Progenitor cell of endocrine pancreas (in vitro differentiated cells): ENCODE measurements around the gene BEST4. TPM values are rescaled to one million over a fixed set of nuclear protein-coding genes. Genes with fewer than 3 reads are reported as not detected.
A peak's percentile ranks its signal among the peaks of the same experiment; 100 is the strongest.

ENCODE experiments used
- DNase-seq: peaks from one replicate; pipeline ENCODE4 v3.0.0; 2021; ENCODE audit warnings: low spot score; ENCODE audit not compliant: unreplicated experiment
- H3K27ac Mint-ChIP-seq: 2 replicates; pipeline ENCODE4 v1.8.0; 2021; ENCODE audit warnings: mild to moderate bottlenecking, moderate library complexity, mixed read lengths
- H3K27me3 Mint-ChIP-seq: 2 replicates; pipeline ENCODE4 v1.8.0; 2021; ENCODE audit warnings: mixed read lengths
- H3K36me3 Mint-ChIP-seq: 2 replicates; pipeline ENCODE4 v1.8.0; 2022; ENCODE audit warnings: mixed read lengths; ENCODE audit not compliant: insufficient read depth
- H3K4me1 Mint-ChIP-seq: 2 replicates; pipeline ENCODE4 v1.8.0; 2021; ENCODE audit warnings: low read depth, mixed read lengths
- H3K4me3 Mint-ChIP-seq: 2 replicates; pipeline ENCODE4 v1.8.0; 2021; ENCODE audit warnings: low read depth, mild to moderate bottlenecking, moderate library complexity, mixed read lengths
- H3K9me3 Mint-ChIP-seq: 2 replicates; pipeline ENCODE4 v1.8.0; 2021; ENCODE audit warnings: low read depth, mixed read lengths
- CTCF ChIP-seq: fragments of 200-600 bp; sonication (generic); IDR thresholded peaks from one replicate; pipeline ENCODE4 v1.5.0; 2021; ENCODE audit warnings: antibody characterized with exemption, mild to moderate bottlenecking; ENCODE audit not compliant: unreplicated experiment
- total RNA-seq: library from RNA; stranded (reverse); gene quantifications from 2 replicates; pipeline ENCODE4 v1.2.1, GENCODE V29; 2021

Gene BEST4
- total RNA-seq, 1 donor from 2014 or later, result 2.1 TPM

- DNase-seq, result peak; percentile 49
- H3K27ac Mint-ChIP-seq, result peak within 1 kb of the TSS; percentile 99
- no peaks in the 10 kb centered on the region for H3K27me3 Mint-ChIP-seq
- H3K4me3 Mint-ChIP-seq, result peak within 1 kb of the TSS; percentile 69
- no peaks in the 10 kb centered on the region for H3K9me3 Mint-ChIP-seq
- peaks cover 42% of the 10 kb centered on the region for H3K4me1 Mint-ChIP-seq
- TF ChIP-seq CTCF, result no peak
- peaks cover under 1% of the 10 kb centered on the region for H3K36me3 Mint-ChIP-seq
These were observed 20.3 kb upstream of the BEST4 start, which contains the start of gene BTBD19 for GRCh38 chr1:44808063-44808937. BTBD19 (plus strand) TSS chr1:44808523; CDS start chr1:44808821, 298 bp downstream.

- peak overlapping the region; percentile 99 for H3K27ac Mint-ChIP-seq
- H3K4me3 Mint-ChIP-seq, result peak overlapping the region; percentile 54
- peaks cover 39% of the 10 kb centered on the region for H3K4me1 Mint-ChIP-seq
These were observed 19.5 kb upstream of the BEST4 start for GRCh38 chr1:44807364-44808062.

GRCh38 chr1:44806704-44807363 lies 18.9 kb upstream of the BEST4 start, which contains the start of gene DYNLT4:
DYNLT4 (minus strand) TSS chr1:44807351; CDS start chr1:44806668, 683 bp downstream.
- TF ChIP-seq CTCF, result no peak
- Mint-ChIP-seq H3K27ac (peak within 1 kb of the TSS; percentile 99), H3K36me3 (peaks cover 6% of the 10 kb centered on the region), H3K9me3 (no peaks in the 10 kb centered on the region), H3K4me3 (peak within 1 kb of the TSS; percentile 69), H3K27me3 (peaks cover 4% of the 10 kb centered on the region), H3K4me1 (peaks cover 43% of the 10 kb centered on the region)
- no peak for DNase-seq

More at GRCh38 chr1:44807364-44808062, 19.5 kb upstream of the BEST4 start:
- Mint-ChIP-seq H3K9me3 (no peaks in the 10 kb centered on the region), H3K27me3 (no peaks in the 10 kb centered on the region), H3K36me3 (peaks cover 5% of the 10 kb centered on the region)
- no peak for TF ChIP-seq CTCF
- DNase-seq, result peak; percentile 63

GRCh38 chr1:44806025-44806703 lies 18.2 kb upstream of the BEST4 start:
- DNase-seq, result no peak
- TF ChIP-seq CTCF, result no peak
- Mint-ChIP-seq H3K27me3 (peaks cover 5% of the 10 kb centered on the region), H3K36me3 (peaks cover 7% of the 10 kb centered on the region), H3K4me1 (peaks cover 43% of the 10 kb centered on the region), H3K9me3 (no peaks in the 10 kb centered on the region), H3K4me3 (no peak overlapping the region), H3K27ac (peak overlapping the region; percentile 99)
